GM06990 (cell line): Measurements from ENCODE around the gene PRKD2.

Source experiments
- DNase-seq: peaks from one replicate; pipeline ENCODE4 v3.0.0-alpha.2; 2011; ENCODE audit not compliant: insufficient read length; ENCODE audit errors: extremely low read depth
- H3K27me3 ChIP-seq: replicated peaks from 2 replicates; pipeline ENCODE4 v1.6.0; 2011; ENCODE audit warnings: low read length; ENCODE audit not compliant: control insufficient read depth, insufficient read depth
- H3K36me3 ChIP-seq: 2 replicates; pipeline ENCODE4 v1.5.1; 2011; ENCODE audit warnings: low read length; ENCODE audit not compliant: control insufficient read depth, insufficient read depth
- H3K4me3 ChIP-seq: replicated peaks from 2 replicates; pipeline ENCODE4 v1.5.1; 2011; ENCODE audit warnings: low read depth, mild to moderate bottlenecking, control low read depth, low read length
- TF ChIP-seq, protein P1 (sequence below): IDR thresholded peaks from 2 replicates; pipeline ENCODE4 v1.5.1; 2011; ENCODE audit warnings: low read length, control low read depth, mild to moderate bottlenecking, inconsistent platforms; ENCODE audit not compliant: insufficient read depth, poor library complexity, severe bottlenecking

Gene PRKD2

DNA sequence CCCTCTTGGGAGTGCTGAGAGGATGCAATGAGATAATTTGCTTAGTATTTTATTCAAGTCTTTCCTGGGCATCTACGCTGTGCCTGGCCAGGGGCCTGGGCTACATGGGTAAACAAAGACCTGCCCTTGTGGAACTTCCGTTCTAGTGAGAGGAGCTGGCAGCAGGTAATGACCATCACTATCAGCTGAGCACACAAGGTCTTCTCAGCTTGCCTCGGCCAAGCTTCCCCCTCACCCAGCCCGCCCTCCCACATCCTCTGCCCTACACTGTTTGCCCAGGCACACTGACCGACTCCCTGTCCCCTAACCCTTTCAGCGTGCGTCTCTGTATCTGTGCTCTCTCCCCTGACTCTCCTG is 20.4 kb upstream of the PRKD2 start:
- DNase-seq: no peak
- H3K36me3 ChIP-seq: peaks cover 32% of the 10 kb centered on the region

DNA sequence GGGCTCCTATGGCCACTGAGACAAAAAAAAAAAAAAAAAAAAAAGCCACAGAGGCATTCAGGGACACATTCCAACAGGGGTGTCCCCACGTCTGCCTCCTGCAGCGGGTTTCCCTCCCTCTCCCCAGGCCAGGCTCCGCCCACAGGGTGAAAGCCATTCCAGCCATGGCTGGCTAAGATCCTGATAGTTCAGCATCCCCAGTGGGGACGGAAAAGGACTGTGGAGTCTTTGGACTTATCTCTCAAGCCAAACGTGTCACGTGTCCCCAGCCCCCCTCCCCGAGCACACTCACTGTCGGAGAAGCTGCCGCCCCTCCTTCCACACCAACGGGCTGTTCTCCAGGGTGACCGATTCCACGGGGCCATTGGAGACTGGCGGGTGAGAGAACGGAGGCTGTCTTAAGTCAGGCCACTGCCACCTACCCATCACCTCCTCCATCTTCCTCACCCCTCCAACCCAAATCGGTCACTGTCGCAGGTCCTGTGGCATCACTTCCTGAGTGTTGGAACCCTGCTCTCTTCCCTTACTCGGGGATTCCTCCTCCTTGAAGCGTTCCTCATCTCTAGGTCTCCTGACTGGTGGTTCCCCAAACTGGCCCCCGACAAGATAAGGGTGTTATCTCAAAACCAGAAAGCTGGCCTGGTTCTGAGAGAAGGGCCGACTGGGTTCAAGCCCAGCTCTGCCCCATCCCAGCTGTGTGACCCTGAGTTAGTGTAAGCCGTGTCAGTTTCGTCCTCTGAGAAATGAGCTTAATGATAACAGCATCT is 19.8 kb upstream of the PRKD2 start:
- no peak overlapping the region for H3K4me3 ChIP-seq
- no peak for DNase-seq
- TF ChIP-seq, protein P1, sequence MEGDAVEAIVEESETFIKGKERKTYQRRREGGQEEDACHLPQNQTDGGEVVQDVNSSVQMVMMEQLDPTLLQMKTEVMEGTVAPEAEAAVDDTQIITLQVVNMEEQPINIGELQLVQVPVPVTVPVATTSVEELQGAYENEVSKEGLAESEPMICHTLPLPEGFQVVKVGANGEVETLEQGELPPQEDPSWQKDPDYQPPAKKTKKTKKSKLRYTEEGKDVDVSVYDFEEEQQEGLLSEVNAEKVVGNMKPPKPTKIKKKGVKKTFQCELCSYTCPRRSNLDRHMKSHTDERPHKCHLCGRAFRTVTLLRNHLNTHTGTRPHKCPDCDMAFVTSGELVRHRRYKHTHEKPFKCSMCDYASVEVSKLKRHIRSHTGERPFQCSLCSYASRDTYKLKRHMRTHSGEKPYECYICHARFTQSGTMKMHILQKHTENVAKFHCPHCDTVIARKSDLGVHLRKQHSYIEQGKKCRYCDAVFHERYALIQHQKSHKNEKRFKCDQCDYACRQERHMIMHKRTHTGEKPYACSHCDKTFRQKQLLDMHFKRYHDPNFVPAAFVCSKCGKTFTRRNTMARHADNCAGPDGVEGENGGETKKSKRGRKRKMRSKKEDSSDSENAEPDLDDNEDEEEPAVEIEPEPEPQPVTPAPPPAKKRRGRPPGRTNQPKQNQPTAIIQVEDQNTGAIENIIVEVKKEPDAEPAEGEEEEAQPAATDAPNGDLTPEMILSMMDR: no peak
- peaks cover 36% of the 10 kb centered on the region for H3K36me3 ChIP-seq
- H3K27me3 ChIP-seq: no peaks in the 10 kb centered on the region

More for the DNA sequence above, 20.4 kb upstream of the PRKD2 start:
- no peaks in the 10 kb centered on the region for H3K27me3 ChIP-seq
- TF ChIP-seq, protein P1: no peak
- no peak overlapping the region for H3K4me3 ChIP-seq

DNA sequence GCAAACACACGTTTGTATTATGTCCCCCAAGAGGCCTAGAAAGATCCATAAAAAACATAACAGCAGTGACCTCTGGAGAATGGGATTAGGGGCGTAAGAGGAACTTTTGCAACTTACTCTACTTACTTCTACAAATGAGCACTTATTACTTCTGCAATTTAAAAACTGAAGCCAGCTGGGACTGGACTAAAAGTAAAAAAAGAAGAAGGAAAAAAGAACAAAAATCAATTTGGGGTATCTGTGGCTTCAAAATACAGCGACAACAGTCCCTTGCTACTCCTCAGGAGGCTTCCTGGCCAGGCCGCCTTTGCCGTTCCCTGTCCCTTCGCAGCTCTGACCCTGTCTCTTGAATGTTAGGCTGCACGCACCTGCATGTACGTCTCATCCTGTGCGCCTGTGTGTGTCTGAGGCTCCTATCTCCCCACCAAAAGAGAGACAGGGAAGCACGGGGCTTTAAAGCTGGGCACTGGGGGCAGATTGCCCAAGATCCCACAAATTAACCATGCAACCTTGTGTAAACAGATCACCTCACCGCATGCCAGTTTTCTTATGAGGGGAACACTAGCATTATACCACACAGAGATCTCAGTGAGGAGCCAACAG is 16.9 kb upstream of the PRKD2 start:
- Histone ChIP-seq H3K36me3 (peaks cover 57% of the 10 kb centered on the region), H3K4me3 (no peak overlapping the region), H3K27me3 (no peaks in the 10 kb centered on the region)
- DNase-seq: no peak
- TF ChIP-seq, protein P1: no peak

DNA sequence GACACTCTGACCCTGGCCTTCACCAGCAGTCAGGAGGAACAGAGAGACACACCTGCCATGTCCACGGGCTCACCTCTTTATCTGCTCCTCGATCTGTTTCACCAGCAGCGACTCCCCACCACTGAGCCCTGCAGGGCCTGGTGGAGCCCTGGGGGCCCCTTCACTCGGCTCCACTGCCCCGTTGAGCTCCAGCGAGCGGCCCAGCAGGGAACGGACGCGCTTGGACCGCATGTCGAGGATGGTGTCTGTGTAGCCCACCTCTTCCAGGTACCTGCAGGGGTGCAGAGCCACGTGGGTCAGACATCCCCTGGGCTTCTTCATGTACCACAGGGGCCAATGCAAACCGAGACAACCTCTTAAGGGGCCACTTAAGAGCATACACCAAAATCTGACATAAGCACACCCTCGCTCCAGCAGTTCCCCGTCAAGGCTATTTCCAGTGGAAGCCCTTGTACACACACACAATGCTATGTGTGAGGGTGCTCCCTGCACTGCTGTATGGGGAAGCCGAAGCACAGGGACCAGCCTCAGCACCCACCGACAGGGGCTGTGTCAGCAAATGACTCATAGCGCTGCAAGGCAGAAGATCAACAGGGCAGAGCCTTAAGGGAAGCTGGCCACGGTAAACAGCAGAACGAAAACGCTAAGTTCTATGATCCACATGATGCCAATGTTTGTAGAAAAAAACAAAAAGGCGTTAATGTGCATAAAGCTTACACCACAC is 16.2 kb upstream of the PRKD2 start:
- Histone ChIP-seq H3K27me3 (no peaks in the 10 kb centered on the region), H3K4me3 (no peak overlapping the region), H3K36me3 (peaks cover 62% of the 10 kb centered on the region)
- no peak for DNase-seq
- TF ChIP-seq, protein P1: no peak

DNA sequence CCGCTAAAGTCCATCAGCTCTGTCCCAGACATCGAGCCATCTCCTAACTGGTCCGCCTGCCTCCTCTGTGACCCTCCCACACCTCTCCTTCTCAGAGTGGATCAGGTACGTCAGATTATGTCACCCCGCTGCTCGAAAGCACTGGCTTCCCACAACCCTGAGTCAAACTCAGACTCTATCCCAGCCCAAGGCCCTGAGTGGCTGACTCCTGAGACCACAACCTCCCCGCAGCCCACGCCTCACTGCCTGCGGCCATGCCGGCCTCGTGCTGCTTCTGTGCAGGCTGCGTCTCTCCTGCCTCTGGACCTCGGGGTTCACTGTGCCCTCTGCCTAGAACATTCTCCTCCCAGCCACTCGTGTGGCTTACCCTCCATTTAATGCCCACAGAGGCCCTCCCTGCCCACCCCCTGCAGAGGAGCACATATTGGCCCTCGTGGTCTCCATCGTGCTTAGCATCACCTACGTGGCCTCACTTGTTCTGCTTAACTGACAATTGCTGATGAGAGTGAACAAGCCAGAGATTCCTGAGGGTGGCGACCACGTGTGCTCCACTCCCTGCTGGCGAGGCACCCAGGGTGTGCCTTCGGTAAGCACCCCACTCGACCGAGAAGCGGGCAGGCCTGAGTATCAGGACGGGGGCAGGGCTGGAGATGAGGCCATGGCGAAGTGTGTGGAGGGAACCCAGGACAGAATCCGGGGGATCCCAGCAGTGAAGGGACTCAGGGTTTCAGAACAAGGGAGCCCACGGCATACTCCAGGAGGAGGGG is 15.4 kb upstream of the PRKD2 start:
- TF ChIP-seq, protein P1: no peak
- Histone ChIP-seq H3K27me3 (no peaks in the 10 kb centered on the region), H3K36me3 (peaks cover 65% of the 10 kb centered on the region), H3K4me3 (no peak overlapping the region)
- no peak for DNase-seq
